AG09309 (cell line): ENCODE results near the gene ANGEL2.
"Not testable (repeated sequence)": the region's sequence is repeated elsewhere in the genome, so short reads cannot be mapped to it uniquely, and the experiment has no call there.

ENCODE experiments used
- DNase-seq: peaks from one replicate; pipeline ENCODE4 v3.0.0-alpha.2; 2010; ENCODE audit warnings: low read depth
- H3K4me3 ChIP-seq: 2 replicates; pipeline ENCODE4 v1.5.1; 2011; ENCODE audit warnings: mild to moderate bottlenecking, low read depth, low read length, moderate library complexity; ENCODE audit not compliant: control insufficient read depth
- CTCF ChIP-seq: IDR thresholded peaks from 2 replicates; pipeline ENCODE4 v1.5.1; 2011; ENCODE audit warnings: mild to moderate bottlenecking, low read depth, low read length, inconsistent platforms; ENCODE audit not compliant: insufficient read depth, control insufficient read depth; ENCODE audit errors: missing control alignments

Gene ANGEL2

DNA sequence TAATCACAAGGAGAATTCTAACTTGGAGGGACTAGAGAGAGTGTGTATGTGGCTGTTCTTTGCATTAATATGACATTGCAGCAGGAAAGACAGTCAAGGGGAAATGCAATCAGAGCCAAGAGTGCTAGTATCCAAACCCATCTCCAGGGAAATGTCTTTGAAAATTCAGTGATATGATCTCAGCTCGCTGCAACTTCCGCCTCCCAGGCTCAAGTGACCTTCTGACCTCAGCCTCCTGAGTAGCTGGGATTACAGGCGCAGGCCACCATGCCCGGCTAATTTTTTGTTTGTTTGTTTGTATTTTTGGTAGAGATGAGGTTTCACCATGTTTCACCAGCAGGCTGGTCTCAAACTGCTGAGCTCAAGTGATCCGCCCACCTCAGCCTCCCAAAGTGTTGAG is 49.1 kb downstream of the ANGEL2 start:
- no peak for DNase-seq
- no peak for TF ChIP-seq CTCF

DNA sequence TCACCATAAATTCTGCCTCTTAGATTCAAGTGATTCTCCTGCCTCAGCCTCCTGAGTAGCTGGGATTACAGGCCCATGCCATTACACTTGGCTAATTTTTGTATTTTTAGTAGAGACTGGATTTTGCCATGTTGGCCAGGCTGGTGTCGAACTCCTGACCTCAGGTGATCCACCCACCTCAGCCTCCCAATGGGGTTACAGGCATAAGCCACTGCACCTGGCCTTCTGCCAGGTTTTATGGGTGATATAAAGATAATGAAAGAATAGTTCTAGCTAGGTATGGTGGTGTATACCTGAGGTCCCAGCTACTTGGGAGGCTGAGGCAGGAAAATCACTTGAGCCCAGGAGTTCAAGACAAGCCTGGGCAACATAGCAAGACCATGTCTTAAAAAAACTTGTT is 50.7 kb downstream of the ANGEL2 start:
- not testable (repeated sequence) for H3K4me3 ChIP-seq, DNase-seq

More for the DNA sequence above, 49.1 kb downstream of the ANGEL2 start:
- H3K4me3 ChIP-seq = no peak overlapping the region

- DNase-seq = no peak
- no peak for TF ChIP-seq CTCF
- H3K4me3 ChIP-seq = no peak overlapping the region
Measured at GRCh38 chr1:212964102-212964501, 51.6 kb downstream of the ANGEL2 start.

DNA sequence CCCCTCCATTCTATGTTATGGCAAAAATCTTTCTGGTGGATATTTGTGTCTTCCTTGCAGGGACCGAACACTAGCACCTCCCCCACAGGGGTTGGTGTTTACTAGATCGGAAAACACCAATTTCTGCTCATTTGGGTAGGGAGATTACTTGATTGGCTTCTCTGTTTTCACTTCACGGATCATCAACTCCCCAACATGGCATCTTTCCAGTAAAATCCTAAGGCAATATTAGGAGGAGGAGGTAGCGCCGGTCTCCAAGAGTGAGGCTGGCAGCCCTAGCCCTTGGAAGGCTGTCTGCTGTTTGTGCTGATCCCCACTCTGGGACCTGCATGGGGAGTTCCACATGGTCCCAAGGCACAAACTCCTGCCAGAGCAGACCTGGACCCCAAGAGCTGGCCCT is 53.2 kb downstream of the ANGEL2 start:
- H3K4me3 ChIP-seq = no peak overlapping the region
- no peak for TF ChIP-seq CTCF
- no peak for DNase-seq

- no peak overlapping the region for H3K4me3 ChIP-seq
- TF ChIP-seq CTCF = no peak
- no peak for DNase-seq
Measured at GRCh38 chr1:212960932-212961331, 54.7 kb downstream of the ANGEL2 start.

DNA sequence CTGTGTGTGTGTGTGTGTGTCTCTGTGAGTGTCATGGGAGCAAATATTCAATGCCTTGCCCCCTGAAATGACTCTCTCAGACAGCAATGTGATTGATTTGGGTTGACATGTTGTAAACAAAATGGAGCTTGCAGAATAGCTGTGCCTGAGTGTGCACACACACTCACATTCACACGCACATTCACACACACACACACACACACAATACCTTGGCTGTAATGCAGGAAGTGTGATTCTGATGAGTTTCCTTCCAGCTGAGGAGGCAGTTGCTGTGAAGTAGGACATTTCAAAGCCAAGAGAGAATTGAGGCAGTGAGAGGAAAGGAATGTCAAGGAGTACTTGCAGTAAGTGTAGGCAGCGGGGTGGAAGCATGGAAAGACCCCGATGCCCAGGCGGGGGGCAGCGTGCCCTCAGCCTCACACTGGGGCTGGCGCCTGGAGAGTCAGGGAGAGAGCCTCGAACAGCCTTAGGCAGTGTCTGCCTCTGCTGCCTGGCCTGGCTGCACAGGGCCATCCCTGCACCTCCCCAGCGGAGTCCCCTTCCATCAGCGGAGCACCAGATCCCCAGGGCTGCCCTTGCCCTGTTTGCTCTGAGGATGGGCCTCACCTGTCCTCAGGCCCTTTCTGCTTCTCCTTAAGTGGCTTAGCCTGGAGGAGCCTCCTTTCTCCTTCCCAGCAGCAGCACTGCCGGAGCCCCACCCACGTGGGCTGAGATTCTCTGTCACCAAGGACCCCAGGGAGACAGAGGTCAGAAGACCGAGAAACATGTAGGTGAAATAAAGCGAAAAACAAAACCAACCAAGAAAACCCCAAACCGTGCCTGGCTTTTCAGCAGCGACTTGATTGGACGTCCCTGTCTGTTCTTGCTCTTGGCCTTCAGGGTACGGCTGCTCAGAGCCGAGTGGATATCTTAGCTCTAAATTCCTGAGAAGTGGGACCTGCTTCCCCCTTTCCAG is 56.1 kb downstream of the ANGEL2 start:
- no peak overlapping the region for H3K4me3 ChIP-seq
- DNase-seq = no peak
- TF ChIP-seq CTCF = no peak

- DNase-seq = no peak
- TF ChIP-seq CTCF = no peak
- H3K4me3 ChIP-seq = no peak overlapping the region
Measured at GRCh38 chr1:212958175-212958574, 57.5 kb downstream of the ANGEL2 start.
